Natural killer cell treated with Interleukin-12 subunit alpha and Interleukin-12 subunit beta and Interleukin-15 and Interleukin-18, amount 100 ng/mL, for 72 hours (primary cell): Measurements from ENCODE around the gene KLF7. TPM values are rescaled to one million over a fixed set of nuclear protein-coding genes. Genes with fewer than 3 reads are reported as not detected.
"Not testable (repeated sequence)": the region's sequence is repeated elsewhere in the genome, so short reads cannot be mapped to it uniquely, and the experiment has no call there.

Experiments
- ATAC-seq, 2 donors: fragments of 150-1000 bp; cut with Tn5 transposase in 1 of 2; sonication (Bioruptor Pico), chemical (Tn5 transposase) in 1 of 2; 2 replicates each; pipeline ENCODE4 v1.10.0; 2021
- DNase-seq: peaks from one replicate; pipeline ENCODE4 v3.0.0; 2022; ENCODE audit warnings: low spot score
- H3K27ac Mint-ChIP-seq, 2 donors: 1 replicate in 1 of 2; 2 replicates in 1 of 2; pipeline ENCODE4 v1.8.0; 2022; ENCODE audit warnings: mixed read lengths in 2 of 2, mild to moderate bottlenecking in 1 of 2, moderate library complexity in 1 of 2
- H3K27me3 Mint-ChIP-seq, 2 donors: 1 replicate in 1 of 2; 2 replicates in 1 of 2; pipeline ENCODE4 v1.8.0; 2022; ENCODE audit warnings: mixed read lengths in 2 of 2
- H3K36me3 Mint-ChIP-seq: one replicate; pipeline ENCODE4 v1.8.0; 2022; ENCODE audit warnings: mixed read lengths
- H3K4me1 Mint-ChIP-seq, 2 donors: 1 replicate in 1 of 2; 2 replicates in 1 of 2; pipeline ENCODE4 v1.8.0; 2022; ENCODE audit warnings: low read depth in 2 of 2, mixed read lengths in 2 of 2, mild to moderate bottlenecking in 1 of 2
- H3K4me3 Mint-ChIP-seq: one replicate; pipeline ENCODE4 v1.8.0; 2022; ENCODE audit warnings: mixed read lengths
- H3K9me3 Mint-ChIP-seq: 2 replicates; pipeline ENCODE4 v1.8.0; 2022; ENCODE audit warnings: mixed read lengths
- total RNA-seq, 2 donors: library from RNA; stranded (reverse); gene quantifications; one replicate each; pipeline ENCODE4 v1.2.3, GENCODE V29; 2022

KLF7 gene
- total RNA-seq, 2 donors from 2014 or later: 13.3 to 49.1 TPM

DNA sequence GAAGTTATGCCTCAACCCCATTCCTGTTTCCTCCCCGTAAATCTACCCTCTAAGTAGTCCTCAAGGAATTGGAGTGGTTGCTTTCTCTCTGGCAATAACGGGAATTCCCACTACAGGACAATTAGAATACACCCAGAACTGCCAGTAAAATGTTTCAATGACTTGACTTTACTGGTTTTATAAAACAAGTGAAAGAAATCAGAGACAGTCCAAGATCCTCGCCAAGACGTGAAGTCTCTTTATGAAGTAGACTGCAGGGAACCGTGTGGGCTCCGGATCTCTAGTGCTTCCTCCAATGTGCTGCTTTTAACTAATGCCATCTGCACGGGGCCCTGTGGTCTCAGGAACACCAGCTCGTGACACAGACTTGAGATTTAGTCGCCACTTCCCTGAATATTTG is 125.1 kb downstream of the KLF7 start:
- ATAC-seq (no peak), DNase-seq (no peak)
- peaks cover 18 to 19% of the 10 kb centered on the region in 2 donors for H3K27me3 Mint-ChIP-seq
- no peak overlapping the region for H3K4me3 Mint-ChIP-seq
- H3K9me3 Mint-ChIP-seq: no peaks in the 10 kb centered on the region
- no peak overlapping the region for H3K27ac Mint-ChIP-seq
- no peaks in the 10 kb centered on the region for H3K36me3 Mint-ChIP-seq
- peaks cover under 1 to 5% of the 10 kb centered on the region in 2 donors for H3K4me1 Mint-ChIP-seq

- H3K27me3 Mint-ChIP-seq: peaks cover 7 to 17% of the 10 kb centered on the region in 2 donors
- H3K4me3 Mint-ChIP-seq: no peak overlapping the region
- no peaks in the 10 kb centered on the region for H3K9me3 Mint-ChIP-seq
- H3K4me1 Mint-ChIP-seq: peaks cover 0 to 4% of the 10 kb centered on the region in 2 donors
- H3K27ac Mint-ChIP-seq: peak overlapping the region in 1 of 2 donors; percentile 42
- no peak for ATAC-seq
- no peaks in the 10 kb centered on the region for H3K36me3 Mint-ChIP-seq
- DNase-seq: no peak
Observed at GRCh38 chr2:207039225-207039624, 126.5 kb downstream of the KLF7 start.

- Mint-ChIP-seq H3K27ac (no peak overlapping the region), H3K9me3 (peaks cover 2% of the 10 kb centered on the region), H3K4me1 (peaks cover 0 to 4% of the 10 kb centered on the region in 2 donors), H3K27me3 (peaks cover 9 to 20% of the 10 kb centered on the region in 2 donors), H3K4me3 (no peak overlapping the region), H3K36me3 (peaks cover 2% of the 10 kb centered on the region)
- DNase-seq (no peak), ATAC-seq (no peak)
Observed at GRCh38 chr2:207038299-207038698, 127.4 kb downstream of the KLF7 start.

- peaks cover 5% of the 10 kb centered on the region for H3K9me3 Mint-ChIP-seq
- H3K4me3 Mint-ChIP-seq: no peak overlapping the region
- H3K27ac Mint-ChIP-seq: no peak overlapping the region
- H3K27me3 Mint-ChIP-seq: peaks cover 13 to 21% of the 10 kb centered on the region in 2 donors
- peaks cover 6% of the 10 kb centered on the region for H3K36me3 Mint-ChIP-seq
- H3K4me1 Mint-ChIP-seq: peaks cover 0 to 4% of the 10 kb centered on the region in 2 donors
- ATAC-seq (no peak), DNase-seq (no peak)
Observed at GRCh38 chr2:207037896-207038295, 127.9 kb downstream of the KLF7 start.

- H3K4me1 Mint-ChIP-seq, H3K4me3 Mint-ChIP-seq, H3K9me3 Mint-ChIP-seq, H3K27ac Mint-ChIP-seq, H3K36me3 Mint-ChIP-seq, ATAC-seq, DNase-seq: not testable (repeated sequence)
- H3K27me3 Mint-ChIP-seq: peaks cover 16 to 20% of the 10 kb centered on the region in 2 donors
Observed at GRCh38 chr2:207037023-207037422, 128.7 kb downstream of the KLF7 start.

GRCh38 chr2:207035875-207036274 is 129.9 kb downstream of the KLF7 start:
- Mint-ChIP-seq H3K4me3 (no peak overlapping the region), H3K4me1 (peaks cover 0 to 4% of the 10 kb centered on the region in 2 donors), H3K9me3 (peaks cover 6% of the 10 kb centered on the region), H3K27me3 (peaks cover 17 to 20% of the 10 kb centered on the region in 2 donors), H3K36me3 (peaks cover 7% of the 10 kb centered on the region), H3K27ac (no peak overlapping the region)
- DNase-seq (no peak), ATAC-seq (no peak)

DNA sequence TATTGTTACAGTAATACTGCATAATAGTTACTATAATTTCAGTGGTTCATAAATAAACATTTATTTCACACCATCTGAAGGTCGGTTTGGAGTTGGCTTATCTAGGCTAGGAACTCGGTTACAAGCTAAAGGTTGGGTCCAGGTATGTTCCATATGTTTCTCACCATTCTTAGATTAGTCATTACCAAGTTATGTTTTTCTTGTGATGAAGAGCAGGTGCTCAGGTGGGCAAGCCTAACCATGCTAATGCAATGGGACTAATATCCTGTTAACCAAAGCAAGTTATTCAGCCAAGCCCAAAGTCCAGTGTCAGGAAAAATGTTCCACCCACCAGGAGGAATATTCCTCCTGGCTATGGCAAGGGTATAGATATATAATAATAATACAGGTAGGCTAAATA is 133.3 kb downstream of the KLF7 start:
- H3K9me3 Mint-ChIP-seq: peaks cover 6% of the 10 kb centered on the region
- H3K4me1 Mint-ChIP-seq: no peaks in the 10 kb centered on the region
- no peak overlapping the region for H3K4me3 Mint-ChIP-seq
- DNase-seq (no peak), ATAC-seq (no peak)
- H3K27ac Mint-ChIP-seq: no peak overlapping the region
- peaks cover 7% of the 10 kb centered on the region for H3K36me3 Mint-ChIP-seq
- peaks cover 17 to 22% of the 10 kb centered on the region in 2 donors for H3K27me3 Mint-ChIP-seq

Other genes with a start within 250 kb of the KLF7 start
- not detected for gene CPO, start 226.4 kb downstream of the KLF7 start, total RNA-seq